HepG2 (cell line): Measurements from ENCODE around the gene ILRUN. TPM values are rescaled to one million over a fixed set of nuclear protein-coding genes. Genes with fewer than 3 reads are reported as not detected.

ENCODE experiments used
- AGO1 ChIP-seq: fragments of 200-400 bp; formaldehyde crosslinking; IDR thresholded peaks from 2 replicates; pipeline ENCODE4 v1.6.1; 2017; ENCODE audit warnings: mild to moderate bottlenecking, low read depth, low read length, moderate library complexity; ENCODE audit not compliant: poor library complexity, severe bottlenecking
- HES4 ChIP-seq: sonication (generic); formaldehyde crosslinking; IDR thresholded peaks from 2 replicates; pipeline ENCODE4 v1.9.0; 2021; ENCODE audit warnings: mild to moderate bottlenecking, missing genetic modification reagents, borderline replicate concordance
- IRF2 ChIP-seq: IDR thresholded peaks from 2 replicates; pipeline ENCODE4 v1.6.1; 2018; ENCODE audit warnings: missing genetic modification reagents, missing compliant biosample characterization
- MED13 ChIP-seq: sonication (generic); formaldehyde crosslinking; IDR thresholded peaks from 2 replicates; pipeline ENCODE4 v1.5.0; 2020; ENCODE audit warnings: missing genetic modification reagents
- MXD4 ChIP-seq: IDR thresholded peaks from 2 replicates; pipeline ENCODE4 v1.6.1; 2016; ENCODE audit warnings: mild to moderate bottlenecking, missing biosample characterization, missing genetic modification reagents
- PCBP1 ChIP-seq: fragments of 200-400 bp; formaldehyde crosslinking; IDR thresholded peaks from 2 replicates; pipeline ENCODE4 v1.6.1; 2017; ENCODE audit warnings: mild to moderate bottlenecking, low read depth, low read length, borderline replicate concordance
- PLRG1 ChIP-seq: fragments of 450-650 bp; conservative IDR thresholded peaks from 2 replicates; pipeline ENCODE4 v1.6.1; 2016
- SIN3A ChIP-seq: IDR thresholded peaks from 2 replicates; pipeline ENCODE4 v1.6.1; 2011; ENCODE audit warnings: low read depth, mild to moderate bottlenecking, control low read depth, low read length, borderline replicate concordance
- SMARCE1 ChIP-seq: fragments of 450-650 bp; IDR thresholded peaks from 2 replicates; pipeline ENCODE4 v1.6.1; 2017; ENCODE audit warnings: borderline replicate concordance
- TBP ChIP-seq: sonication (generic); formaldehyde crosslinking; IDR thresholded peaks from 2 replicates; pipeline ENCODE4 v1.5.0; 2020; ENCODE audit warnings: missing genetic modification reagents
- XRCC5 ChIP-seq: fragments of 200-400 bp; formaldehyde crosslinking; optimal IDR thresholded peaks from 2 replicates; pipeline ENCODE3; 2017; ENCODE audit warnings: mild to moderate bottlenecking, low read length
- ZBTB21 ChIP-seq: sonication (generic); formaldehyde crosslinking; IDR thresholded peaks from 2 replicates; pipeline ENCODE4 v1.4.0; 2020; ENCODE audit warnings: missing genetic modification reagents
- ZFP90 ChIP-seq: sonication (generic); formaldehyde crosslinking; IDR thresholded peaks from 2 replicates; pipeline ENCODE4 v1.8.0; 2022; ENCODE audit warnings: missing genetic modification reagents, mild to moderate bottlenecking, inconsistent platforms, borderline replicate concordance
- ZMAT3 ChIP-seq: sonication (generic); formaldehyde crosslinking; conservative IDR thresholded peaks from 2 replicates; pipeline ENCODE4 v1.7.0; 2021; ENCODE audit warnings: missing genetic modification reagents
- ZNF256 ChIP-seq: sonication (generic); formaldehyde crosslinking; conservative IDR thresholded peaks from 2 replicates; pipeline ENCODE4 v1.4.0; 2020; ENCODE audit warnings: missing genetic modification reagents
- ZNF501 ChIP-seq: sonication (generic); formaldehyde crosslinking; IDR thresholded peaks from 2 replicates; pipeline ENCODE4 v1.5.1; 2020; ENCODE audit warnings: mild to moderate bottlenecking, moderate library complexity, missing genetic modification reagents
- ZNF598 ChIP-seq: sonication (generic); formaldehyde crosslinking; IDR thresholded peaks from 2 replicates; pipeline ENCODE4 v1.5.1; 2020; ENCODE audit warnings: mild to moderate bottlenecking, missing genetic modification reagents, borderline replicate concordance
- ZNF737 ChIP-seq: sonication (generic); formaldehyde crosslinking; IDR thresholded peaks from 2 replicates; pipeline ENCODE4 v1.5.0; 2020; ENCODE audit warnings: missing genetic modification reagents, mild to moderate bottlenecking, borderline replicate concordance
- ZNF776 ChIP-seq: sonication (generic); formaldehyde crosslinking; IDR thresholded peaks from 2 replicates; pipeline ENCODE4 v1.4.0; 2020; ENCODE audit warnings: mild to moderate bottlenecking, missing genetic modification reagents
- ZNF781 ChIP-seq: sonication (generic); formaldehyde crosslinking; IDR thresholded peaks from 2 replicates; pipeline ENCODE4 v1.5.1; 2020; ENCODE audit warnings: borderline replicate concordance, mild to moderate bottlenecking, missing genetic modification reagents; ENCODE audit errors: not compliant biosample characterization
- ZNF816 ChIP-seq: sonication (generic); formaldehyde crosslinking; IDR thresholded peaks from 2 replicates; pipeline ENCODE4 v1.8.0; 2022; ENCODE audit warnings: missing genetic modification reagents, mild to moderate bottlenecking, borderline replicate concordance
- ZNF878 ChIP-seq: sonication (generic); formaldehyde crosslinking; IDR thresholded peaks from 2 replicates; pipeline ENCODE4 v1.8.1; 2023; ENCODE audit warnings: mild to moderate bottlenecking, missing genetic modification reagents, moderate library complexity
- ZSCAN21 ChIP-seq: sonication (generic); formaldehyde crosslinking; IDR thresholded peaks from 2 replicates; pipeline ENCODE4 v1.8.0; 2022; ENCODE audit warnings: mild to moderate bottlenecking, missing genetic modification reagents, moderate library complexity, borderline replicate concordance
- ZSCAN9 ChIP-seq: IDR thresholded peaks from 2 replicates; pipeline ENCODE4 v1.6.1; 2016; ENCODE audit warnings: borderline replicate concordance
- polyA plus RNA-seq, 8 experiments: library from polyadenylated mRNA; depleted of rRNA in 3 of 8; stranded (reverse) in 7 of 8; unstranded in 1 of 8; fragments of >200 nt; fragmentation: Illumina TruSeq in 4 of 8; extraction: Trizol in 4 of 8; gene quantifications; 2 replicates each; pipeline versions ENCODE4 v1.2.1 to v1.2.3, GENCODE V29; 2011 to 2016; ENCODE audit warnings: low read depth in 4 of 8, missing spikeins in 1 of 8, mixed read lengths in 1 of 8; ENCODE audit not compliant: insufficient read depth in 1 of 8
- total RNA-seq, 5 experiments: library from RNA; depleted of rRNA; stranded (reverse); fragments of >200 nt; fragmentation: Illumina TruSeq; extraction: Trizol; gene quantifications; 2 replicates each; pipeline ENCODE4 v1.2.3, GENCODE V29; 2016; ENCODE audit warnings: low read depth in 1 of 5
- TF ChIP-seq, protein P1 (sequence below): sonication (generic); formaldehyde crosslinking; IDR thresholded peaks from 2 replicates; pipeline ENCODE4 v1.8.0; 2022; ENCODE audit warnings: mild to moderate bottlenecking, missing genetic modification reagents, moderate library complexity
- TF ChIP-seq, protein P2 (sequence below): IDR thresholded peaks from 2 replicates; pipeline ENCODE4 v1.6.1; 2016; ENCODE audit warnings: missing compliant biosample characterization, missing genetic modification reagents, borderline replicate concordance
- TF ChIP-seq, protein P3 (sequence below): sonication (generic); formaldehyde crosslinking; IDR thresholded peaks from 2 replicates; pipeline ENCODE4 v1.4.0; 2020; ENCODE audit warnings: mild to moderate bottlenecking, missing genetic modification reagents

ILRUN gene
- total and polyA plus RNA-seq, 2 of the 13 experiments (the other 11 are each of a cell fraction or from before 2014, with no cell fraction given): 45.5 to 66.6 TPM

DNA sequence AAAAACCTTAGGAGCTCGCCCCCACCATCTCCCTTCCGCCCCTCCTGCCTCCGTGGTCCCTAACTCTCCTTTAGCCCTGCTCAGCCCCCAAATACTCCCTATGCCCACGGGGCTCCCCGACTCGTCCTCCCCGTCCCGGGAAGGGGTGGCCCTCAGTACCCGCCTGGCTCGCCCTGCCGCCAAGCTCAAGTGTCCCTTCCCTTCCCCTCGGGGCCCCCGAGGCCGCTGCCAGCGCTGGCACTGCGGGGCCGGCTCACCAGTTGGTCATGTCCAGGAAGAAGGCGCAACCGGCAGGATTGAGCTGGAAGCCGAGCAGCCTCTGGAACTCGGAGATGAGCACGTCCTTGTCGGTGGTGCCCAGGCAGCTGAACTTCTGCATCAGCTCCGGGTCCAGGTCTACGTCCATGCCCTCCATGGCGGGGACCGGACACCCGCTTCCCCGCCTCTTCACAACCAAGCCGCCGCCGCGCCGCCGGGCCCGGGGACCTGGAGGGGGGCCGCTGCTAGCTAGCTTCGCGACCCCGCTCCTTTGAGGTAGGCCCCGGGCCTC is 303 bp downstream of the ILRUN start (continued):
- 0 out of 2 replicates have a peak, but pooled peaks have one; percentile 10 for TF ChIP-seq PCBP1
- peak; percentile 21; the same call in 1 of the 2 replicates for TF ChIP-seq ZNF878 (CRISPR knock-in tag)
- TF ChIP-seq, protein P1, sequence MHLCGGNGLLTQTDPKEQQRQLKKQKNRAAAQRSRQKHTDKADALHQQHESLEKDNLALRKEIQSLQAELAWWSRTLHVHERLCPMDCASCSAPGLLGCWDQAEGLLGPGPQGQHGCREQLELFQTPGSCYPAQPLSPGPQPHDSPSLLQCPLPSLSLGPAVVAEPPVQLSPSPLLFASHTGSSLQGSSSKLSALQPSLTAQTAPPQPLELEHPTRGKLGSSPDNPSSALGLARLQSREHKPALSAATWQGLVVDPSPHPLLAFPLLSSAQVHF (CRISPR knock-in tag): peak; percentile 10; the same call in 1 of the 2 replicates
- TF ChIP-seq, protein P2, sequence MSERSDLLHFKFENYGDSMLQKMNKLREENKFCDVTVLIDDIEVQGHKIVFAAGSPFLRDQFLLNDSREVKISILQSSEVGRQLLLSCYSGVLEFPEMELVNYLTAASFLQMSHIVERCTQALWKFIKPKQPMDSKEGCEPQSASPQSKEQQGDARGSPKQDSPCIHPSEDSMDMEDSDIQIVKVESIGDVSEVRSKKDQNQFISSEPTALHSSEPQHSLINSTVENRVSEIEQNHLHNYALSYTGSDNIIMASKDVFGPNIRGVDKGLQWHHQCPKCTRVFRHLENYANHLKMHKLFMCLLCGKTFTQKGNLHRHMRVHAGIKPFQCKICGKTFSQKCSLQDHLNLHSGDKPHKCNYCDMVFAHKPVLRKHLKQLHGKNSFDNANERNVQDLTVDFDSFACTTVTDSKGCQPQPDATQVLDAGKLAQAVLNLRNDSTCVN (CRISPR knock-in tag): 0 out of 2 replicates have a peak, but pooled peaks have one; percentile 40
- no peak for TF ChIP-seq IRF2 (CRISPR knock-in tag)
- peak; percentile 65; the same call in 1 of the 2 replicates for TF ChIP-seq ZNF598
- TF ChIP-seq AGO1: peak; percentile 50
- 0 out of 2 replicates have a peak, but pooled peaks have one; percentile 27 for TF ChIP-seq TBP (CRISPR knock-in tag)
- 0 out of 2 replicates have a peak, but pooled peaks have one; percentile 59 for TF ChIP-seq ZNF256 (CRISPR knock-in tag)
- peak; percentile 10 for TF ChIP-seq XRCC5
- TF ChIP-seq ZSCAN21: peak; percentile 59; the same call in 1 of the 2 replicates
- TF ChIP-seq ZNF501: no peak; the same call in none of the 2 replicates
- TF ChIP-seq SMARCE1: no peak
- TF ChIP-seq ZFP90 (CRISPR knock-in tag): peak; percentile 26; the same call in 1 of the 2 replicates
- no peak; the same call in 1 of the 2 replicates for TF ChIP-seq MED13 (CRISPR knock-in tag)
- no peak for TF ChIP-seq PLRG1
- 0 out of 2 replicates have a peak, but pooled peaks have one; percentile 13 for TF ChIP-seq ZMAT3 (CRISPR knock-in tag)
- 0 out of 2 replicates have a peak, but pooled peaks have one; percentile 41 for TF ChIP-seq ZBTB21
- TF ChIP-seq MXD4 (CRISPR knock-in tag): no peak
- peak; percentile 85 for TF ChIP-seq ZNF776
- no peak; the same call in 1 of the 2 replicates for TF ChIP-seq ZSCAN9 (CRISPR knock-in tag)
- TF ChIP-seq ZNF816 (CRISPR knock-in tag): peak; percentile 40; the same call in 1 of the 2 replicates
- no peak for TF ChIP-seq SIN3A
- 0 out of 2 replicates have a peak, but pooled peaks have one; percentile 81 for TF ChIP-seq ZNF737
- TF ChIP-seq, protein P3, sequence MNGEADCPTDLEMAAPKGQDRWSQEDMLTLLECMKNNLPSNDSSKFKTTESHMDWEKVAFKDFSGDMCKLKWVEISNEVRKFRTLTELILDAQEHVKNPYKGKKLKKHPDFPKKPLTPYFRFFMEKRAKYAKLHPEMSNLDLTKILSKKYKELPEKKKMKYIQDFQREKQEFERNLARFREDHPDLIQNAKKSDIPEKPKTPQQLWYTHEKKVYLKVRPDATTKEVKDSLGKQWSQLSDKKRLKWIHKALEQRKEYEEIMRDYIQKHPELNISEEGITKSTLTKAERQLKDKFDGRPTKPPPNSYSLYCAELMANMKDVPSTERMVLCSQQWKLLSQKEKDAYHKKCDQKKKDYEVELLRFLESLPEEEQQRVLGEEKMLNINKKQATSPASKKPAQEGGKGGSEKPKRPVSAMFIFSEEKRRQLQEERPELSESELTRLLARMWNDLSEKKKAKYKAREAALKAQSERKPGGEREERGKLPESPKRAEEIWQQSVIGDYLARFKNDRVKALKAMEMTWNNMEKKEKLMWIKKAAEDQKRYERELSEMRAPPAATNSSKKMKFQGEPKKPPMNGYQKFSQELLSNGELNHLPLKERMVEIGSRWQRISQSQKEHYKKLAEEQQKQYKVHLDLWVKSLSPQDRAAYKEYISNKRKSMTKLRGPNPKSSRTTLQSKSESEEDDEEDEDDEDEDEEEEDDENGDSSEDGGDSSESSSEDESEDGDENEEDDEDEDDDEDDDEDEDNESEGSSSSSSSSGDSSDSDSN (CRISPR knock-in tag): peak; percentile 77
- TF ChIP-seq HES4: no peak; the same call in 1 of the 2 replicates
- TF ChIP-seq ZNF781 (CRISPR knock-in tag): no peak
